GM12874 (cell line): ENCODE data around the gene BCAP29.

ENCODE experiments used
- CTCF ChIP-seq: IDR thresholded peaks from 2 replicates; pipeline ENCODE4 v1.5.1; 2011; ENCODE audit warnings: low read depth, mild to moderate bottlenecking, control low read depth, low read length, moderate library complexity; ENCODE audit not compliant: insufficient read depth

Gene BCAP29

GRCh38 chr7:107570298-107570697 is 9.7 kb upstream of the BCAP29 start:
- no peak for TF ChIP-seq CTCF

DNA sequence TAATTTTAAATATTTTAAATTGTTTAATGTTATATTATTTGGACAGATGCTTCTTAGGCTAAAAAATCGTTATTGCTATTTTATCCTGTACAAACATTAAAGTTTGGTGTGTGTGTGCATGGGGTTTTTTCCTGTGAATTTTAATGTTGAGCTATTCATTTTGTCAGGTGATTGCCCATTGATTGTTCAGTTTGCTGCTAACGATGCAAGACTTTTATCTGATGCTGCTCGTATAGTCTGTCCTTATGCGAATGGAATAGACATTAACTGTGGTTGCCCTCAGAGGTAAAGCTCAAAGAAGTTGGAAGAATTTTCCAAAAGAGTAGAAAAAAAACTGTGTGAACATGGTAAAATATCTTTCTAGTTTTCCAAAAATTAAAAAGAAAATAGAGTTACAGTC is 6.5 kb upstream of the BCAP29 start:
- TF ChIP-seq CTCF = no peak

- no peak for TF ChIP-seq CTCF
Observed at GRCh38 chr7:107579554-107579884, 527 bp upstream of the BCAP29 start.

GRCh38 chr7:107580716-107581383 is 804 bp downstream of the BCAP29 start:
- TF ChIP-seq CTCF = no peak

GRCh38 chr7:107581387-107582013 is 1.5 kb downstream of the BCAP29 start:
- TF ChIP-seq CTCF = no peak

DNA sequence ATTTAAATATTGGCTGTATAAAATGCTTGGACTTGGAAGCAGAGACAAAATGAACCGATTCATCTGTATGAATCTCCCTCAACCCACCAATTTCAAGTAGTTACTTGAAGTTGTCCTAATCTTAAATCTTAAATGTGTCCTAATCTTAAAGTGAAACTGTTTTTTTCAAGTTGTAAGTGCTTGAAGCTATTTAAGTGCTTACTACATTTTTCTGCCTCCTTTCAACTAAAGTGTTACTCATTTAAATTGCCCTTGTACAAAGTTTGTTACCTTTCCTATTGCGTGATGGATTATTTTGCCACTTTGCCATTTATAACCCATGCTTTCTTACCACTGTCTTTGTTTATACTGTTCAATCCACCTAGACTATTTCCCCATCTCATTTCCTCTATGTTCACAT is 2.8 kb downstream of the BCAP29 start:
- no peak for TF ChIP-seq CTCF

- TF ChIP-seq CTCF = no peak
Observed at GRCh38 chr7:107584716-107585115, 4.7 kb downstream of the BCAP29 start.
